Liver (tissue), 9 donors: ENCODE data around the gene UTRN. TPM values are rescaled to one million over a fixed set of nuclear protein-coding genes. Genes with fewer than 3 reads are reported as not detected.

Experiments
- DNase-seq: peaks from one replicate; pipeline ENCODE4 v3.0.0-alpha.2; 2017; ENCODE audit warnings: low spot score
- H3K27ac ChIP-seq, 2 donors: one replicate each; pipeline ENCODE4 v1.7.0; 2013; ENCODE audit warnings: inconsistent platforms in 2 of 2, low read length in 2 of 2, control low read depth in 1 of 2, low read depth in 1 of 2, mild to moderate bottlenecking in 1 of 2
- H3K27me3 ChIP-seq, 4 donors: one replicate each; pipeline versions ENCODE4 v1.6.1 to v1.7.0; 2013; ENCODE audit warnings: low read length in 3 of 4, inconsistent platforms in 1 of 4, mild to moderate bottlenecking in 1 of 4, moderate library complexity in 1 of 4; ENCODE audit not compliant: control insufficient read depth in 4 of 4, insufficient read depth in 4 of 4
- H3K36me3 ChIP-seq, 4 donors: one replicate each; pipeline versions ENCODE4 v1.6.1 to v1.7.0; 2013; ENCODE audit warnings: low read length in 3 of 4, mild to moderate bottlenecking in 3 of 4, low read depth in 1 of 4, moderate library complexity in 1 of 4; ENCODE audit not compliant: control insufficient read depth in 4 of 4, insufficient read depth in 3 of 4
- H3K4me1 ChIP-seq, 4 donors: one replicate each; pipeline versions ENCODE4 v1.6.1 to v1.7.0; 2013; ENCODE audit warnings: low read length in 3 of 4, mild to moderate bottlenecking in 3 of 4, moderate library complexity in 1 of 4; ENCODE audit not compliant: control insufficient read depth in 4 of 4, insufficient read depth in 4 of 4
- H3K4me3 ChIP-seq, 3 donors: one replicate each; pipeline versions ENCODE4 v1.6.1 to v1.7.0; 2013; ENCODE audit warnings: low read length in 3 of 3, control low read depth in 1 of 3, low read depth in 1 of 3, mild to moderate bottlenecking in 1 of 3
- H3K9ac ChIP-seq, 2 donors: one replicate each; pipeline ENCODE4 v1.7.0; 2013; ENCODE audit warnings: low read length in 2 of 2, mild to moderate bottlenecking in 2 of 2, moderate library complexity in 2 of 2, control low read depth in 1 of 2, low read depth in 1 of 2
- H3K9me3 ChIP-seq, 4 donors: one replicate each; pipeline versions ENCODE4 v1.6.1 to v1.7.0; 2013; ENCODE audit warnings: low read length in 3 of 4; ENCODE audit not compliant: control insufficient read depth in 4 of 4
- EGR1 ChIP-seq, 2 donors: IDR thresholded peaks; 2 replicates each; pipeline ENCODE4 v1.6.1; 2016 to 2018; ENCODE audit warnings: antibody characterized with exemption in 2 of 2, low read depth in 2 of 2
- FOXA1 ChIP-seq: IDR thresholded peaks from 2 replicates; pipeline ENCODE4 v1.6.1; 2016; ENCODE audit warnings: antibody characterized with exemption
- FOXA2 ChIP-seq: IDR thresholded peaks from 2 replicates; pipeline ENCODE4 v1.6.1; 2016; ENCODE audit warnings: antibody characterized with exemption
- GABPA ChIP-seq, 2 donors: IDR thresholded peaks in 1 of 2; conservative IDR thresholded peaks in 1 of 2; 2 replicates each; pipeline ENCODE4 v1.6.1; 2016; ENCODE audit warnings: antibody characterized with exemption in 2 of 2, mild to moderate bottlenecking in 1 of 2, moderate library complexity in 1 of 2
- HNF4A ChIP-seq, 2 donors: conservative IDR thresholded peaks; 2 replicates each; pipeline ENCODE4 v1.6.1; 2016; ENCODE audit warnings: antibody characterized with exemption in 2 of 2, mild to moderate bottlenecking in 2 of 2
- HNF4G ChIP-seq: IDR thresholded peaks from 2 replicates; pipeline ENCODE4 v1.6.1; 2016; ENCODE audit warnings: antibody characterized with exemption
- JUND ChIP-seq, 2 donors: IDR thresholded peaks; 2 replicates each; pipeline ENCODE4 v1.6.1; 2016; ENCODE audit warnings: antibody characterized with exemption in 2 of 2
- NR2F2 ChIP-seq: IDR thresholded peaks from 2 replicates; pipeline ENCODE4 v1.6.1; 2016; ENCODE audit warnings: antibody characterized with exemption
- RAD21 ChIP-seq, 2 donors: IDR thresholded peaks; 2 replicates each; pipeline ENCODE4 v1.6.1; 2016; ENCODE audit warnings: antibody characterized with exemption in 2 of 2, mild to moderate bottlenecking in 2 of 2
- SP1 ChIP-seq: IDR thresholded peaks from 2 replicates; pipeline ENCODE4 v1.6.1; 2018; ENCODE audit warnings: antibody characterized with exemption, mild to moderate bottlenecking
- WGBS: extraction: QIAGEN DNeasy Blood & Tissue Kit; methylation state at CpG from one replicate; pipeline ENCODE4 v1.1.7; 2013; 5-methylcytosine and 5-hydroxymethylcytosine counted together
- polyA plus RNA-seq, 2 donors: library from polyadenylated mRNA; stranded (reverse) in 1 of 2; unstranded in 1 of 2; fragments of 200-250 nt in 1 of 2; fragments of >200 nt in 1 of 2; fragmentation: Nextera tagmentation in 1 of 2; extraction: Ambion mirVana in 1 of 2; gene quantifications; one replicate each; pipeline versions ENCODE4 v1.2.1 to v1.2.3, GENCODE V29; 2013 to 2015
- total RNA-seq, 2 donors: library from RNA; depleted of rRNA; stranded (reverse); fragments of >200 nt; gene quantifications; one replicate each; pipeline ENCODE4 v1.2.3, GENCODE V29; 2014
- TF ChIP-seq, protein P1 (sequence below): IDR thresholded peaks from 2 replicates; pipeline ENCODE4 v1.6.1; 2016; ENCODE audit warnings: antibody characterized with exemption
- TF ChIP-seq, protein P2 (sequence below): IDR thresholded peaks from 2 replicates; pipeline ENCODE4 v1.6.1; 2016; ENCODE audit warnings: antibody characterized with exemption
- TF ChIP-seq, protein P3 (sequence below): fragments of 150-350 bp; IDR thresholded peaks from 2 replicates; pipeline ENCODE4 v1.5.1; 2017; ENCODE audit warnings: improper control_type of control experiment, low read depth, low read length; ENCODE audit not compliant: missing input control
- donor health status: healthy.
- donor health status: healthy.
- donor health status: healthy.
- donor health status: healthy.
- donor health status: healthy.

UTRN gene
- total and polyA plus RNA-seq, 4 donors = 6.9 to 83.7 (median 47.6) TPM

DNA sequence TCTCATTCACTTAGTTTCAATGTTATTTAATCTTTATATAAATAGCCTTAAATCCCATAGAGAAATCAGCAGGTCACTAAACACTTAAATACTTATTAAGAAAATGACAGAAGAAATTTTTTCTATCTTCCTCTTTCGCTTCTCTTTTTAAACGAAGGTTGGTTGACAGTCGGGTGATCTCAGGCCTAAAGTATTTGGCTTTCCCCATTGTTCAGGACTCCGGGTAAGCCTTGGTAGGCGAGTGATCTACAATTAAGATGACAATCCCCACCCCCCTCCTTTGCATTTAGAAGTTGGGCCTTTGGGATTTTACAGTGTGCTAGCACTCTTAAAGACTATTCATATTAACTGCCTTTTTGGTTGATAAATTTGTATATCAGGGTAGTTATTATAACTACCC is 19.7 kb upstream of the UTRN start:
- H3K27me3 ChIP-seq = no peaks in the 10 kb centered on the region
- no peak overlapping the region for H3K4me3 ChIP-seq
- no peak overlapping the region for H3K27ac ChIP-seq
- no peak overlapping the region for H3K9ac ChIP-seq
- H3K9me3 ChIP-seq = peaks cover 0 to 5% (median 0%) of the 10 kb centered on the region in 4 donors
- no peak for DNase-seq
- H3K4me1 ChIP-seq = peaks cover 0 to 20% (median 15%) of the 10 kb centered on the region in 4 donors
- 58% methylated on average over 5 of the region's 5 CpGs for WGBS
- TF ChIP-seq JUND (IDR thresholded peaks at IDR 0.05) (peak; percentile 39 to 54), FOXA1 (no peak)
- no peaks in the 10 kb centered on the region for H3K36me3 ChIP-seq

DNA sequence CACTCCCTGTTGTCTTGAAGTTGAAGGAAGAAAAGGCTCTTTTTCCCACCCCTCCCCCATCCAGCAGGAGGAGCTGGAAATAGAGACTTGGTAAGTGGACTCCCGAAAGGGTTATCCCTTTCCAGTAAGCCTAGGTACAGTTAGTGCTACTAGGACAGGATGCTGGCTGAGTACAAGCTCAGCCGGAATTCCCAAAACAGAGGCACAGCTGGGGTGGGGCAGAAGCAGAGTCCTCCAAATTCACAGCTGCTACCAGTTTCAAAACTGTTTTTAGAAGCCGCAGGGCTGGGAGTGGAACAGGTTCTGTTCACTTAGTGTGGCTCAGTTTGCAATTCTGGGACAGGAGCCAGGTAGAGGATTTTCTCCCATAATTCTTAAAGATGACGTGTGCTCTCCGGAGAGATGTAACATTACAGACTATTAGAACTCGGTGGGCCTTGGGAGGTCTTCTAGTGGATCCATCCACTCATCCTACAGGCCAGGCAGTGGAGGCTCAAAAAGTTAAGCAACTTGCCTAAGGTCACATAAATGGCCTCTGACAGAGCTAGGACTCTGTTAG is 19.0 kb upstream of the UTRN start:
- 73% methylated on average over 6 of the region's 6 CpGs for WGBS
- H3K27ac ChIP-seq = peak overlapping the region in 1 of 2 donors; percentile 12
- DNase-seq = no peak

DNA sequence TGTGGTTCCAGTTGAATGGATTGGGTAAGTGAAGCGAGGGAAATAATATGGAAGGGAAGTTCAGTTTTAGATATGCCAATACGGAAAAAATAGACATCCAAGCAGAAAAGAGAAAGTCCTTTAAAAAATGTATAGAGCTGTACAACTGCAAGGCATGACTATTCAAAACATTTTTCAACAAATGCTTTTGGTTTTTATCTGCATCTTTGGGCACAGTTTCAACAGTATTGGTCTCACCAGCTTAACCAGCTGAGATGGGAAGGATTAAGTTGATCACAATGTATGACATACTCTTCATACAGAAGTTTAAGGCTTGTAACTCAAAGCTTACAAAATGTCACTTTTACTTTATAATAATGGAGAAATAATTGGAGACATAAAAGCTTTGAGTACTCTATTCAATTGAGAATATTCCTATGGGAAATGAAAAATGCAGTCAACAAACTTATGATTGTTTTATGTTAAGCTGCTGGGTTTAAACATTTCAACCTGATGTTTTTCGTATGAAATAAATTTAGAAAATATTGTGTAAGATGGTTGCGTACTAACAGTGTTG is 16.3 kb upstream of the UTRN start:
- Histone ChIP-seq H3K36me3 (no peaks in the 10 kb centered on the region), H3K9ac (no peak overlapping the region), H3K9me3 (no peaks in the 10 kb centered on the region), H3K27me3 (no peaks in the 10 kb centered on the region), H3K4me3 (no peak overlapping the region), H3K4me1 (peaks cover 0 to 20% (median 15%) of the 10 kb centered on the region in 4 donors), H3K27ac (no peak overlapping the region)
- WGBS = 92% methylated on average over 4 of the region's 4 CpGs
- TF ChIP-seq HNF4A (conservative IDR thresholded peaks at IDR 0.05) = no peak
- TF ChIP-seq EGR1 (IDR thresholded peaks at IDR 0.05; ENCODE audit: low read depth in 2 of 2) = no peak
- TF ChIP-seq, protein P1, sequence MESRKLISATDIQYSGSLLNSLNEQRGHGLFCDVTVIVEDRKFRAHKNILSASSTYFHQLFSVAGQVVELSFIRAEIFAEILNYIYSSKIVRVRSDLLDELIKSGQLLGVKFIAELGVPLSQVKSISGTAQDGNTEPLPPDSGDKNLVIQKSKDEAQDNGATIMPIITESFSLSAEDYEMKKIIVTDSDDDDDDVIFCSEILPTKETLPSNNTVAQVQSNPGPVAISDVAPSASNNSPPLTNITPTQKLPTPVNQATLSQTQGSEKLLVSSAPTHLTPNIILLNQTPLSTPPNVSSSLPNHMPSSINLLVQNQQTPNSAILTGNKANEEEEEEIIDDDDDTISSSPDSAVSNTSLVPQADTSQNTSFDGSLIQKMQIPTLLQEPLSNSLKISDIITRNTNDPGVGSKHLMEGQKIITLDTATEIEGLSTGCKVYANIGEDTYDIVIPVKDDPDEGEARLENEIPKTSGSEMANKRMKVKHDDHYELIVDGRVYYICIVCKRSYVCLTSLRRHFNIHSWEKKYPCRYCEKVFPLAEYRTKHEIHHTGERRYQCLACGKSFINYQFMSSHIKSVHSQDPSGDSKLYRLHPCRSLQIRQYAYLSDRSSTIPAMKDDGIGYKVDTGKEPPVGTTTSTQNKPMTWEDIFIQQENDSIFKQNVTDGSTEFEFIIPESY = no peak
- TF ChIP-seq NR2F2 = no peak
- TF ChIP-seq HNF4G = no peak
- TF ChIP-seq GABPA (IDR thresholded peaks at IDR 0.05 in 1 of 2, conservative IDR thresholded peaks at IDR 0.05 in 1 of 2) = no peak
- TF ChIP-seq, protein P2, sequence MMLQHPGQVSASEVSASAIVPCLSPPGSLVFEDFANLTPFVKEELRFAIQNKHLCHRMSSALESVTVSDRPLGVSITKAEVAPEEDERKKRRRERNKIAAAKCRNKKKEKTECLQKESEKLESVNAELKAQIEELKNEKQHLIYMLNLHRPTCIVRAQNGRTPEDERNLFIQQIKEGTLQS = no peak
- TF ChIP-seq FOXA1 = no peak
- TF ChIP-seq FOXA2 = no peak
- no peak for TF ChIP-seq RAD21 (IDR thresholded peaks at IDR 0.05)
- DNase-seq = no peak

More for the DNA sequence above, 19.0 kb upstream of the UTRN start:
- H3K4me1 ChIP-seq = peaks cover 0 to 20% (median 15%) of the 10 kb centered on the region in 4 donors
- H3K9ac ChIP-seq = no peak overlapping the region
- TF ChIP-seq SP1 = no peak
- TF ChIP-seq, protein P3, sequence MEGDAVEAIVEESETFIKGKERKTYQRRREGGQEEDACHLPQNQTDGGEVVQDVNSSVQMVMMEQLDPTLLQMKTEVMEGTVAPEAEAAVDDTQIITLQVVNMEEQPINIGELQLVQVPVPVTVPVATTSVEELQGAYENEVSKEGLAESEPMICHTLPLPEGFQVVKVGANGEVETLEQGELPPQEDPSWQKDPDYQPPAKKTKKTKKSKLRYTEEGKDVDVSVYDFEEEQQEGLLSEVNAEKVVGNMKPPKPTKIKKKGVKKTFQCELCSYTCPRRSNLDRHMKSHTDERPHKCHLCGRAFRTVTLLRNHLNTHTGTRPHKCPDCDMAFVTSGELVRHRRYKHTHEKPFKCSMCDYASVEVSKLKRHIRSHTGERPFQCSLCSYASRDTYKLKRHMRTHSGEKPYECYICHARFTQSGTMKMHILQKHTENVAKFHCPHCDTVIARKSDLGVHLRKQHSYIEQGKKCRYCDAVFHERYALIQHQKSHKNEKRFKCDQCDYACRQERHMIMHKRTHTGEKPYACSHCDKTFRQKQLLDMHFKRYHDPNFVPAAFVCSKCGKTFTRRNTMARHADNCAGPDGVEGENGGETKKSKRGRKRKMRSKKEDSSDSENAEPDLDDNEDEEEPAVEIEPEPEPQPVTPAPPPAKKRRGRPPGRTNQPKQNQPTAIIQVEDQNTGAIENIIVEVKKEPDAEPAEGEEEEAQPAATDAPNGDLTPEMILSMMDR = no peak
- H3K36me3 ChIP-seq = no peaks in the 10 kb centered on the region
- peaks cover 0 to 5% (median 0%) of the 10 kb centered on the region in 4 donors for H3K9me3 ChIP-seq
- H3K27me3 ChIP-seq = no peaks in the 10 kb centered on the region
- no peak overlapping the region for H3K4me3 ChIP-seq
